ENCODE results near the gene GRAP2. TPM values are rescaled to one million over a fixed set of nuclear protein-coding genes. Genes with fewer than 3 reads are reported as not detected.
A peak's percentile ranks its signal among the peaks of the same experiment; 100 is the strongest.

Gene GRAP2
- total RNA-seq, 4 donors from 2014 or later, result 3.8 to 10.5 (median 4.3) TPM

DNA sequence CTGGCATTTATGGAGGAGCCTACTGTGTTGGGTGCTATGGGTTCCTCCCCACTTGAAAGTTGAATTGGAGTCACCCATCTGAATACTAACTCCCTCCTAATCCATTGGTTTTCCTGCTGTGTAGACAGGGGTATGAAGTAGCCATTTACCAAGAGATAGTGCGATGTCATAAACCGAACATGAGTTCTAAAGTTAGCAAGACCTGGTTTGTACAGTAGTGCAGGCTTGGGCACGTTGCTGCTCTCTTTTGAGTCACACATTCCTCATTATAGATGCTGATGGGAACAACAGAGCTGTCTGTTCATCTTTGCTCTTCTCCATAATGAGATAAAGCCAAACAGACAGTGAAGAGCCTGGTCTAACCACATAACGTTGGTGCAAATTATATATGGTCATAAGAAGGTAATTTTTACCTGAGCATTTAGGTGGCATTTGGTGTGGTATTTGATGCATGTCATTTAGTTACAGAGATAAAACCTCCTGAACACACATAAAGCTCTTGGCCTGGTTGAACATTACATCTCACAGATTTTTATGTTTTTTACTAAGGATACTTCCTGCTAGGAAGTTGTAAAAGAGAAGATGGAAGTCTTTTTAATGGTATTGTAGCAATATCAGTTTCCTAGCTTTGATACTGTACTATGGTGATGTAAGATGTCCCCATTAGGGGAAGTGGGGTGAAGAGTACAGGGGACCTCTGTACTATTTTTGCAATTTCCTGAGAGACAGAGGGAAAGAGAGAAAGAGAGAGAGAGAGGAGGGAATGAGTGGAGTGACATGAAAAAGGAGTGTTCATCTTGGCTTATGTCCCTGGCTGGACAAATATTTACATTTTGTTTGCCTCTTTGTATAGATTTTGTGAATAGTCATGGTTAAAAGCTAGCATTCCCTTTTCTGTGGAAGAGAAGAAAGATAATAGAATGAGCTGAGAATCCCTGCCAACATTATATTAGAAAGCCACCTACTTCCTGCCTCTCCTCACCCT is 27.9 kb downstream of the GRAP2 start:
- WGBS, 2 donors, result 80 to 86% methylated on average over 4 of the region's 4 CpGs
- DNase-seq (ENCODE audit: low spot score in 2 of 2), result no peak
- H3K4me3 ChIP-seq, result no peak overlapping the region
- H3K4me1 ChIP-seq, result no peaks in the 10 kb centered on the region
- H3K9me3 ChIP-seq, result no peaks in the 10 kb centered on the region
- no peaks in the 10 kb centered on the region for H3K36me3 ChIP-seq
- H3K27me3 ChIP-seq, result peaks cover 0 to 6% of the 10 kb centered on the region in 2 donors
- H3K27ac ChIP-seq, result no peak overlapping the region
- TF ChIP-seq EP300 (IDR thresholded peaks at IDR 0.05), result no peak
- TF ChIP-seq, protein P1, sequence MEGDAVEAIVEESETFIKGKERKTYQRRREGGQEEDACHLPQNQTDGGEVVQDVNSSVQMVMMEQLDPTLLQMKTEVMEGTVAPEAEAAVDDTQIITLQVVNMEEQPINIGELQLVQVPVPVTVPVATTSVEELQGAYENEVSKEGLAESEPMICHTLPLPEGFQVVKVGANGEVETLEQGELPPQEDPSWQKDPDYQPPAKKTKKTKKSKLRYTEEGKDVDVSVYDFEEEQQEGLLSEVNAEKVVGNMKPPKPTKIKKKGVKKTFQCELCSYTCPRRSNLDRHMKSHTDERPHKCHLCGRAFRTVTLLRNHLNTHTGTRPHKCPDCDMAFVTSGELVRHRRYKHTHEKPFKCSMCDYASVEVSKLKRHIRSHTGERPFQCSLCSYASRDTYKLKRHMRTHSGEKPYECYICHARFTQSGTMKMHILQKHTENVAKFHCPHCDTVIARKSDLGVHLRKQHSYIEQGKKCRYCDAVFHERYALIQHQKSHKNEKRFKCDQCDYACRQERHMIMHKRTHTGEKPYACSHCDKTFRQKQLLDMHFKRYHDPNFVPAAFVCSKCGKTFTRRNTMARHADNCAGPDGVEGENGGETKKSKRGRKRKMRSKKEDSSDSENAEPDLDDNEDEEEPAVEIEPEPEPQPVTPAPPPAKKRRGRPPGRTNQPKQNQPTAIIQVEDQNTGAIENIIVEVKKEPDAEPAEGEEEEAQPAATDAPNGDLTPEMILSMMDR (IDR thresholded peaks at IDR 0.05), result no peak

DNA sequence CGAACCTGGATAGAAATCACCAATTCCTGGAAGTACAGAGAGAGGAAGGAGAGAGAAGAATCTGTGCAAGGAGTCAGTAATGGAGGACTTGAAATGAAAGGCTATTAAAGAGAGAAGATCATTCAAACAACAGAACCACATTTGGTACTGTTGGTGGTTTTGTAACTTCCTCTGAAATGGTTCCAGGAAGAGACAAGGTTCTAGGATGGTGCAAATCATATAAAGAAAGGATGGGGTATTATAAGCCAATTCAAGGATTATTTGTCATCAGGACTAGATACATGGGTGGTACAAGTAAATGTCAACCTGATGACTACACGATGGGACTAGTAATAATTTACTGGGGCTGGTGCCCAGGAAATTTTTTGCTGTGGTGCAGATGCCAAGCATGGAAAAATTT is 30.4 kb downstream of the GRAP2 start:
- no peaks in the 10 kb centered on the region for H3K27me3 ChIP-seq

DNA sequence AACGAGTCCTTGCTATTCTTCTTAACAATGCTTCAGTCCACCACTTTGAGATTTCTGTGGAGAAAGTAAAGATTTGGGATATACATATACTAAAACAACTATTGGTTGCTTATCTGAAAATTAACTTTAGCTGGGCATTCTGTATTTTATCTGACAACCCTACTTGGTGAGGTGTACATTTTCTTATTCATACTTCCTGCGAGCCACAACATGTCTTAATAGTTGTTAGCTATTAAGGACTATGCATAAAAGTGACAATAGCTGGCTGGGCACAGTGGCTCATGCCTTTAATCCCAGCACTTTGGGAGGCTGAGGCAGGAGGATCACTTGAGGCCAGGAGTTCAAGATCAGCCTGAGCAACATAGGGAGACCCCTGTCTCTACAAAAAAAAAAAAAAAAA is 31.3 kb downstream of the GRAP2 start:
- no peak for DNase-seq (ENCODE audit: low spot score in 2 of 2)
- Histone ChIP-seq H3K4me1 (peaks cover 0 to 4% (median 0%) of the 10 kb centered on the region in 4 donors), H3K27ac (no peak overlapping the region), H3K9me3 (no peaks in the 10 kb centered on the region), H3K4me3 (no peak overlapping the region), H3K27me3 (no peaks in the 10 kb centered on the region), H3K36me3 (no peaks in the 10 kb centered on the region)
- TF ChIP-seq EP300 (IDR thresholded peaks at IDR 0.05), result no peak
- TF ChIP-seq, protein P1 (IDR thresholded peaks at IDR 0.05), result no peak
- no peak for TF ChIP-seq POLR2A (IDR thresholded peaks at IDR 0.05)
- WGBS, 2 donors, result 81% methylated on average over 2 of the region's 2 CpGs

More for the DNA sequence above, 30.4 kb downstream of the GRAP2 start:
- no peak overlapping the region for H3K27ac ChIP-seq
- peaks cover 0 to 4% (median 0%) of the 10 kb centered on the region in 4 donors for H3K4me1 ChIP-seq
- TF ChIP-seq POLR2A (IDR thresholded peaks at IDR 0.05) (no peak), EP300 (IDR thresholded peaks at IDR 0.05) (no peak)
- TF ChIP-seq, protein P1 (IDR thresholded peaks at IDR 0.05), result no peak
- H3K9me3 ChIP-seq, result no peaks in the 10 kb centered on the region
- no peak for DNase-seq (ENCODE audit: low spot score in 2 of 2)
- H3K36me3 ChIP-seq, result no peaks in the 10 kb centered on the region
- H3K4me3 ChIP-seq, result no peak overlapping the region
- WGBS, 2 donors, result 64 to 85% methylated on average over 2 of the region's 2 CpGs

DNA sequence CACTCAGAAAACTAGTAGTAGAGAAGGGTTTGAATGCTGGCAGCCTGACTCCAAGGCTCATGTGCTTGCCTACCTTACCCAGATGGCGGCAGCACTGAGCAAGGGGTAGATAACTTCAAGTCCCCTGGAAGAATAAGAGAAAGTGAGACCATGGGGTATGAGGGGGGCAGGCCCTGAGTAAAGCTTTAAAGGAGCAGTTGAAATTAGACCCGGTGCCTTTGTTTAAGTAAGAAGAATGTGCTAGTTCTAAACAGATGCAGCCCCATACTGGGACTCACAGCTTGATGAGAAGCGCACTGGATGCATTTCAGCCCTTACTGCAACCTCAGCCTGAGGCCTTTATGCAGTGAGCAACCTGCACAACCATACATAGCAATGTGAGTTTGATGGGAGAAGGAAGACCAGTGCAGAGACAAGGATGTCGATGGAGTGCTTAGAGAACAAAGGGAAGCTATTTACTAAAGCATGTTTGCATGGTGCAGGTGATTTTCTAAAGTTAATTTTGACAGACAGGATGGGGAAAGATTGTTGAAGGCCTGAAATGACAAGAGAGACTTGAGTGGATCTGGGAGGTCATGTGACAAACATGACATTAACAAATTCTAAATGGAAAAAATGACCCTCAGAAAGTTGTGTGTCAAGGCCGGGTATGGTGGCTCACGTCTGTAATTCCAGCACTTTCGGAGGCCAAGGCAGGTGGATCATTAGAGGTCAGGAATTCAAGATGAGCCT is 32.2 kb downstream of the GRAP2 start:
- H3K9me3 ChIP-seq, result no peaks in the 10 kb centered on the region
- peaks cover 0 to 4% (median 0%) of the 10 kb centered on the region in 4 donors for H3K4me1 ChIP-seq

More for the DNA sequence above, 32.2 kb downstream of the GRAP2 start:
- no peak for TF ChIP-seq POLR2A (IDR thresholded peaks at IDR 0.05)
- TF ChIP-seq, protein P1 (IDR thresholded peaks at IDR 0.05), result peak in 3 of 5 experiments; percentile 12 to 36 (median 27)
- 76 to 81% methylated on average over 7 of the region's 7 CpGs for WGBS, 2 donors
- Histone ChIP-seq H3K27me3 (no peaks in the 10 kb centered on the region), H3K27ac (no peak overlapping the region), H3K4me3 (no peak overlapping the region), H3K36me3 (no peaks in the 10 kb centered on the region)
- no peak for DNase-seq (ENCODE audit: low spot score in 2 of 2)
